Measurements from ENCODE around the gene ALK.

The ALK gene

GRCh38 chr2:29393676-29394075 is 527.7 kb downstream of the ALK start:
- Histone ChIP-seq H3K27ac (ENCODE audit: low read depth, low read length) (no peak overlapping the region), H3K4me1 (ENCODE audit: control insufficient read depth, insufficient read depth, low read length) (no peaks in the 10 kb centered on the region), H3K4me3 (ENCODE audit: low read depth, low read length) (no peak overlapping the region), H3K27me3 (ENCODE audit: control insufficient read depth, insufficient read depth, low read length) (no peaks in the 10 kb centered on the region), H3K9me3 (ENCODE audit: control insufficient read depth, insufficient read depth, low read length) (no peaks in the 10 kb centered on the region), H3K36me3 (ENCODE audit: control insufficient read depth, insufficient read depth, low read length) (no peaks in the 10 kb centered on the region), H3K9ac (ENCODE audit: low read depth, low read length) (no peak overlapping the region)

DNA sequence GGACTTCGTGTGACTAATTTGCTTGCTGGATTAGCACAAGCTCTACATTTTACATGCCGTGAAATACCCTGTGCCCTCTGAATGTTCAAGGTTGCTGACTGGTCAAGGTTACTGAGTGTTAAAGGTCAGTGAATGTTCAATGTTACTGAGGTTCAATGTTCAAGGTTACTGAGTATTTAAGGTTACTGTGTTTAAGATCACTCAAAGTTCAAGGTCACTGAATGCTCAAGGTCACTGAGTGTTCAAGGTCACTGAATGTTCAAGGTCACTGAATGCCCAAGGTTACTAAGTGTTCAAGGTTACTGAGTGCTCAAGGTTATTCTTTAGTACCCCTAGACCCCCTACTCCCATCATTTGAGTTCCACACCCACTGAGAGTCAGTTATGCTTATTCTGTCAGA is 528.6 kb downstream of the ALK start:
- Histone ChIP-seq H3K4me1 (ENCODE audit: control insufficient read depth, insufficient read depth, low read length) (no peaks in the 10 kb centered on the region), H3K27me3 (ENCODE audit: control insufficient read depth, insufficient read depth, low read length) (no peaks in the 10 kb centered on the region), H3K27ac (ENCODE audit: low read depth, low read length) (no peak overlapping the region)

GRCh38 chr2:29390136-29390535 is 531.2 kb downstream of the ALK start:
- Histone ChIP-seq H3K27ac (ENCODE audit: low read depth, low read length) (no peak overlapping the region), H3K4me3 (ENCODE audit: low read depth, low read length) (no peak overlapping the region), H3K9ac (ENCODE audit: low read depth, low read length) (no peak overlapping the region), H3K27me3 (ENCODE audit: control insufficient read depth, insufficient read depth, low read length) (no peaks in the 10 kb centered on the region), H3K9me3 (ENCODE audit: control insufficient read depth, insufficient read depth, low read length) (no peaks in the 10 kb centered on the region), H3K4me1 (ENCODE audit: control insufficient read depth, insufficient read depth, low read length) (no peaks in the 10 kb centered on the region), H3K36me3 (ENCODE audit: control insufficient read depth, insufficient read depth, low read length) (no peaks in the 10 kb centered on the region)

More for the DNA sequence above, 528.6 kb downstream of the ALK start:
- Histone ChIP-seq H3K36me3 (ENCODE audit: control insufficient read depth, insufficient read depth, low read length) (no peaks in the 10 kb centered on the region), H3K9me3 (ENCODE audit: control insufficient read depth, insufficient read depth, low read length) (no peaks in the 10 kb centered on the region), H3K9ac (ENCODE audit: low read depth, low read length) (no peak overlapping the region), H3K4me3 (ENCODE audit: low read depth, low read length) (no peak overlapping the region)

- Histone ChIP-seq H3K27me3 (ENCODE audit: control insufficient read depth, insufficient read depth, low read length) (no peaks in the 10 kb centered on the region), H3K27ac (ENCODE audit: low read depth, low read length) (no peak overlapping the region), H3K4me1 (ENCODE audit: control insufficient read depth, insufficient read depth, low read length) (no peaks in the 10 kb centered on the region), H3K9me3 (ENCODE audit: control insufficient read depth, insufficient read depth, low read length) (no peaks in the 10 kb centered on the region), H3K9ac (ENCODE audit: low read depth, low read length) (no peak overlapping the region), H3K4me3 (ENCODE audit: low read depth, low read length) (no peak overlapping the region), H3K36me3 (ENCODE audit: control insufficient read depth, insufficient read depth, low read length) (no peaks in the 10 kb centered on the region)
Measured at GRCh38 chr2:29389686-29390085, 531.7 kb downstream of the ALK start.

DNA sequence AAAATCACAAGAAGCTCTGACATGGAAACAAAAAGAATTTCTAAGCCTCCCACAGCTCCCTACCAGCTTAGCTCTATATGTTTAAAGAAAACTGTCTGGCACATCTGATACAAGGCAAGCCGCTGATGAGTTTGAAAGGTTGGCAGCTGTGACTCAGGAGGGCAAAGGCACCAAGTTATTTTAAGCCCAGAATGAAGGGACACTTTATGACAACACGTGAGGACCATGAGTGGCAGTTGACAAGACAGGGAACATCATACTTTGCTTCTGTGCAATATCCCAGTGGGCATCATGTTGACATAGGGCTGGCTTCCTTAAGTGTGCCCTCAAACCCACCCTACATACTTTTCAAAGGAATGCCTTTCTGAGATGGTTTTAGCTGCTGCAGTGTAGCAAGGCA is 533.3 kb downstream of the ALK start:
- Histone ChIP-seq H3K27me3 (ENCODE audit: control insufficient read depth, insufficient read depth, low read length) (no peaks in the 10 kb centered on the region), H3K36me3 (ENCODE audit: control insufficient read depth, insufficient read depth, low read length) (no peaks in the 10 kb centered on the region)

DNA sequence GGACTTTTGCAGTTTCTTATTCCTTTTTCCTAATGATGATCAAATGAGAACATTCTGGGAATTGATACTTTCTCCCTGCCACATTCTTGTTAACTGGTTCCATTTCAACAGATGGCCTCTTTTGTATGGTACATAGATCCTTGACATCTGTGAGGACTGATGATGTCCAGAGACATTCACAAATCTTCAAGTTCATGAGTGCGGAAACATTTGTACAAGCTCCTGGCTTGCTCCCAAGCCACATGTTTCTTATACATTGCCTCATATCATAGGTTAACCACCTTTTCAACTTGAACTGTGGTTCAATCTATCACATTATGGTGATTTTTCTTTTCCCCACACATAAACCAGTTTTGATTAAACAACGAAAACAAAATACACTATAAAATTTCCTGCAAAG is 538.9 kb downstream of the ALK start:
- Histone ChIP-seq H3K27ac (ENCODE audit: low read depth, low read length) (no peak overlapping the region), H3K36me3 (ENCODE audit: control insufficient read depth, insufficient read depth, low read length) (no peaks in the 10 kb centered on the region), H3K9ac (ENCODE audit: low read depth, low read length) (no peak overlapping the region)

More for the DNA sequence above, 533.3 kb downstream of the ALK start:
- Histone ChIP-seq H3K4me1 (ENCODE audit: control insufficient read depth, insufficient read depth, low read length) (no peaks in the 10 kb centered on the region), H3K9me3 (ENCODE audit: control insufficient read depth, insufficient read depth, low read length) (no peaks in the 10 kb centered on the region), H3K27ac (ENCODE audit: low read depth, low read length) (no peak overlapping the region), H3K4me3 (ENCODE audit: low read depth, low read length) (no peak overlapping the region), H3K9ac (ENCODE audit: low read depth, low read length) (no peak overlapping the region)

GRCh38 chr2:29377788-29378187 is 543.6 kb downstream of the ALK start:
- Histone ChIP-seq H3K4me1 (ENCODE audit: control insufficient read depth, insufficient read depth, low read length) (peaks cover 13% of the 10 kb centered on the region), H3K4me3 (ENCODE audit: low read depth, low read length) (no peak overlapping the region), H3K36me3 (ENCODE audit: control insufficient read depth, insufficient read depth, low read length) (no peaks in the 10 kb centered on the region), H3K27me3 (ENCODE audit: control insufficient read depth, insufficient read depth, low read length) (no peaks in the 10 kb centered on the region), H3K9me3 (ENCODE audit: control insufficient read depth, insufficient read depth, low read length) (no peaks in the 10 kb centered on the region), H3K27ac (ENCODE audit: low read depth, low read length) (no peak overlapping the region), H3K9ac (ENCODE audit: low read depth, low read length) (no peak overlapping the region)

More for the DNA sequence above, 538.9 kb downstream of the ALK start:
- Histone ChIP-seq H3K9me3 (ENCODE audit: control insufficient read depth, insufficient read depth, low read length) (no peaks in the 10 kb centered on the region), H3K27me3 (ENCODE audit: control insufficient read depth, insufficient read depth, low read length) (no peaks in the 10 kb centered on the region), H3K4me1 (ENCODE audit: control insufficient read depth, insufficient read depth, low read length) (no peaks in the 10 kb centered on the region), H3K4me3 (ENCODE audit: low read depth, low read length) (no peak overlapping the region)

- H3K4me3 ChIP-seq (ENCODE audit: low read depth, low read length) = no peak overlapping the region
- no peaks in the 10 kb centered on the region for H3K27me3 ChIP-seq (ENCODE audit: control insufficient read depth, insufficient read depth, low read length)
- H3K9ac ChIP-seq (ENCODE audit: low read depth, low read length) = no peak overlapping the region
- H3K36me3 ChIP-seq (ENCODE audit: control insufficient read depth, insufficient read depth, low read length) = no peaks in the 10 kb centered on the region
- H3K4me1 ChIP-seq (ENCODE audit: control insufficient read depth, insufficient read depth, low read length) = peaks cover 13% of the 10 kb centered on the region
- H3K27ac ChIP-seq (ENCODE audit: low read depth, low read length) = no peak overlapping the region
- H3K9me3 ChIP-seq (ENCODE audit: control insufficient read depth, insufficient read depth, low read length) = no peaks in the 10 kb centered on the region
Measured at GRCh38 chr2:29376541-29376940, 544.8 kb downstream of the ALK start.

- no peak overlapping the region for H3K27ac ChIP-seq (ENCODE audit: low read depth, low read length)
- H3K27me3 ChIP-seq (ENCODE audit: control insufficient read depth, insufficient read depth, low read length) = no peaks in the 10 kb centered on the region
- peaks cover 13% of the 10 kb centered on the region for H3K4me1 ChIP-seq (ENCODE audit: control insufficient read depth, insufficient read depth, low read length)
- H3K9ac ChIP-seq (ENCODE audit: low read depth, low read length) = no peak overlapping the region
- no peaks in the 10 kb centered on the region for H3K36me3 ChIP-seq (ENCODE audit: control insufficient read depth, insufficient read depth, low read length)
- H3K9me3 ChIP-seq (ENCODE audit: control insufficient read depth, insufficient read depth, low read length) = no peaks in the 10 kb centered on the region
- H3K4me3 ChIP-seq (ENCODE audit: low read depth, low read length) = no peak overlapping the region
Measured at GRCh38 chr2:29375843-29376242, 545.5 kb downstream of the ALK start.

GRCh38 chr2:29374823-29375222 is 546.6 kb downstream of the ALK start:
- Histone ChIP-seq H3K9ac (ENCODE audit: low read depth, low read length) (no peak overlapping the region), H3K27me3 (ENCODE audit: control insufficient read depth, insufficient read depth, low read length) (no peaks in the 10 kb centered on the region), H3K4me3 (ENCODE audit: low read depth, low read length) (no peak overlapping the region), H3K4me1 (ENCODE audit: control insufficient read depth, insufficient read depth, low read length) (peaks cover 13% of the 10 kb centered on the region), H3K36me3 (ENCODE audit: control insufficient read depth, insufficient read depth, low read length) (no peaks in the 10 kb centered on the region), H3K27ac (ENCODE audit: low read depth, low read length) (no peak overlapping the region), H3K9me3 (ENCODE audit: control insufficient read depth, insufficient read depth, low read length) (no peaks in the 10 kb centered on the region)

GRCh38 chr2:29373870-29374269 is 547.5 kb downstream of the ALK start:
- no peak overlapping the region for H3K9ac ChIP-seq (ENCODE audit: low read depth, low read length)
- no peak overlapping the region for H3K4me3 ChIP-seq (ENCODE audit: low read depth, low read length)
- H3K27me3 ChIP-seq (ENCODE audit: control insufficient read depth, insufficient read depth, low read length) = no peaks in the 10 kb centered on the region
- no peaks in the 10 kb centered on the region for H3K9me3 ChIP-seq (ENCODE audit: control insufficient read depth, insufficient read depth, low read length)
- no peaks in the 10 kb centered on the region for H3K36me3 ChIP-seq (ENCODE audit: control insufficient read depth, insufficient read depth, low read length)
- no peak overlapping the region for H3K27ac ChIP-seq (ENCODE audit: low read depth, low read length)
- peaks cover 13% of the 10 kb centered on the region for H3K4me1 ChIP-seq (ENCODE audit: control insufficient read depth, insufficient read depth, low read length)

- Histone ChIP-seq H3K27ac (ENCODE audit: low read depth, low read length) (no peak overlapping the region), H3K9ac (ENCODE audit: low read depth, low read length) (no peak overlapping the region), H3K27me3 (ENCODE audit: control insufficient read depth, insufficient read depth, low read length) (no peaks in the 10 kb centered on the region), H3K36me3 (ENCODE audit: control insufficient read depth, insufficient read depth, low read length) (no peaks in the 10 kb centered on the region), H3K9me3 (ENCODE audit: control insufficient read depth, insufficient read depth, low read length) (no peaks in the 10 kb centered on the region), H3K4me1 (ENCODE audit: control insufficient read depth, insufficient read depth, low read length) (peaks cover 13% of the 10 kb centered on the region), H3K4me3 (ENCODE audit: low read depth, low read length) (no peak overlapping the region)
Measured at GRCh38 chr2:29372185-29372584, 549.2 kb downstream of the ALK start.

All from HUES48 (cell line).